Measurements from ENCODE around the gene ATP2B2. TPM values are rescaled to one million over a fixed set of nuclear protein-coding genes. Genes with fewer than 3 reads are reported as not detected.

The ATP2B2 gene
- total RNA-seq, 1 donor from 2014 or later = 0.13 TPM

- Mint-ChIP-seq H3K27me3 (ENCODE audit: unreplicated experiment) (peaks cover 59% of the 10 kb centered on the region), H3K4me1 (ENCODE audit: unreplicated experiment) (no peaks in the 10 kb centered on the region), H3K4me3 (ENCODE audit: unreplicated experiment) (no peak overlapping the region), H3K27ac (ENCODE audit: unreplicated experiment) (no peak overlapping the region), H3K36me3 (ENCODE audit: unreplicated experiment) (no peaks in the 10 kb centered on the region), H3K9me3 (ENCODE audit: unreplicated experiment) (no peaks in the 10 kb centered on the region)
- no peak for TF ChIP-seq CTCF (IDR thresholded peaks at IDR 0.05)
- DNase-seq (ENCODE audit: extremely low spot score, unreplicated experiment) = peak; percentile 75
These were observed 28.7 kb upstream of the ATP2B2 start for GRCh38 chr3:10534066-10534465.

- no peak for DNase-seq (ENCODE audit: extremely low spot score, unreplicated experiment)
- Mint-ChIP-seq H3K27me3 (ENCODE audit: unreplicated experiment) (peaks cover 59% of the 10 kb centered on the region), H3K9me3 (ENCODE audit: unreplicated experiment) (no peaks in the 10 kb centered on the region), H3K36me3 (ENCODE audit: unreplicated experiment) (no peaks in the 10 kb centered on the region), H3K4me3 (ENCODE audit: unreplicated experiment) (no peak overlapping the region), H3K4me1 (ENCODE audit: unreplicated experiment) (no peaks in the 10 kb centered on the region), H3K27ac (ENCODE audit: unreplicated experiment) (no peak overlapping the region)
- TF ChIP-seq CTCF (IDR thresholded peaks at IDR 0.05) = no peak
These were observed 28.3 kb upstream of the ATP2B2 start for GRCh38 chr3:10533737-10534023.

DNA sequence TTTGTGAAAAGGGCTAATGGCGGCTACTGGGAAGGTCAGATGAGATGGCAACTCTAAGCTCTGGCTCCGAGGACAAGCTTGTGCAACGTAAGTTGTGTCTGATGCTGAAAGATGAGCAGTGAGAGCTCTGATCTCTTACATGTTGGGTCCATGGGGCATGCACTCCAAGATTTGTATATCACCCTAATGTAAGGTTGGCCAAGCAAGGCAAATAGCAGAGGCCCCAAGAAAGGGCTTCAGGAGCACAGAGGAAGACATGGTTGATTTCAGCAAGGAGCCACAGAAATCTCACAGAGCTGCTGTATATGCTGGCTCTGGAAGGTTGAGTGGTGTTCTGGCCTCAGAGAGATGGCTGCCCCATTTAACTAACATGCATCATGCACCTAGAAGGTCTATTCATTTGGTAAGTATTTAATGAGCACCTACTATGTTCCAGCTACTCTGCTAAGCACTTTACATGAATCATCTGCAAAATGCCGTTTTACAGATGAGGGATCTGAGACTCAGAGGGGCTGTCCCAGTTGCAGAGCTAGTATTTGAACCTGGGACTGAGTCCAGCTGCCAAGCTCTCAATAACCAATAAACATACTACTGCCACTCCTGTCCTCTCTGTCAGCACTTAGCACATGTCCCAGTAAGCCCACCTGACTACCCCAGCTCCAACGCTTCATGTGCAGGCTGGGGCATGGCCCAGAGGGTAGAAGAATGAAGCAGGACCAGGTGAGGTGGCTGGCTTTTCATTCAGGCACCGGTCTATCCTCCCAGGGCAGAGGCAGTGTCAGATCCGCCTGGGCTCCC, 27.8 kb upstream of the ATP2B2 start:
- H3K36me3 Mint-ChIP-seq (ENCODE audit: unreplicated experiment) = no peaks in the 10 kb centered on the region
- no peak for TF ChIP-seq CTCF (IDR thresholded peaks at IDR 0.05)
- H3K9me3 Mint-ChIP-seq (ENCODE audit: unreplicated experiment) = no peaks in the 10 kb centered on the region
- no peaks in the 10 kb centered on the region for H3K4me1 Mint-ChIP-seq (ENCODE audit: unreplicated experiment)
- H3K27ac Mint-ChIP-seq (ENCODE audit: unreplicated experiment) = no peak overlapping the region
- DNase-seq (ENCODE audit: extremely low spot score, unreplicated experiment) = peak; percentile 57
- H3K27me3 Mint-ChIP-seq (ENCODE audit: unreplicated experiment) = peaks cover 57% of the 10 kb centered on the region
- no peak overlapping the region for H3K4me3 Mint-ChIP-seq (ENCODE audit: unreplicated experiment)

DNA sequence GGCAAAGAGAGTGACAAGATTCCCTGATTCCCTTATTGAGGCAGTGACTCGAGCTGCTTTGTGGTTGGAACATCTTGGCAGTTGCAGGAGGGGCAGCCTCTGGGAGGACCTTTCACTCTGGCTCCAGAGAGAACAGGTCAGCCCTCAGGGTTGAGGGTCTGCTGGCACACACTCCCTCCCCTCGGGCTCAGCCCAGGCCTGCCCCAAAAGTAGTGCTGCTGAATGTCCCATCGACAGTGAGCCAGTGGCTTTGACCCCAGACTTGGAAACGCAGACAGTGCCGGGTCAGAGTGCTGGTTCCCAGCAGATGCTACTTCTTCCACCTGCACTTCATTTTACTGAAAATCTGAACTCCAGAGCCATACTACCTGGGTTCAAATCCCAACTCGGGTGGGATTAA, 25.6 kb upstream of the ATP2B2 start:
- Mint-ChIP-seq H3K4me1 (ENCODE audit: unreplicated experiment) (no peaks in the 10 kb centered on the region), H3K4me3 (ENCODE audit: unreplicated experiment) (no peak overlapping the region), H3K27ac (ENCODE audit: unreplicated experiment) (no peak overlapping the region), H3K9me3 (ENCODE audit: unreplicated experiment) (no peaks in the 10 kb centered on the region), H3K36me3 (ENCODE audit: unreplicated experiment) (no peaks in the 10 kb centered on the region), H3K27me3 (ENCODE audit: unreplicated experiment) (peaks cover 45% of the 10 kb centered on the region)
- no peak for TF ChIP-seq CTCF (IDR thresholded peaks at IDR 0.05)
- peak; percentile 76 for DNase-seq (ENCODE audit: extremely low spot score, unreplicated experiment)

GRCh38 chr3:10530241-10530640, 24.9 kb upstream of the ATP2B2 start:
- Mint-ChIP-seq H3K36me3 (ENCODE audit: unreplicated experiment) (no peaks in the 10 kb centered on the region), H3K9me3 (ENCODE audit: unreplicated experiment) (no peaks in the 10 kb centered on the region), H3K27me3 (ENCODE audit: unreplicated experiment) (peaks cover 47% of the 10 kb centered on the region), H3K4me3 (ENCODE audit: unreplicated experiment) (no peak overlapping the region), H3K4me1 (ENCODE audit: unreplicated experiment) (no peaks in the 10 kb centered on the region), H3K27ac (ENCODE audit: unreplicated experiment) (no peak overlapping the region)
- peak; percentile 76 for DNase-seq (ENCODE audit: extremely low spot score, unreplicated experiment)
- TF ChIP-seq CTCF (IDR thresholded peaks at IDR 0.05) = no peak
